Measurements from ENCODE around the gene LSG1.

DNA sequence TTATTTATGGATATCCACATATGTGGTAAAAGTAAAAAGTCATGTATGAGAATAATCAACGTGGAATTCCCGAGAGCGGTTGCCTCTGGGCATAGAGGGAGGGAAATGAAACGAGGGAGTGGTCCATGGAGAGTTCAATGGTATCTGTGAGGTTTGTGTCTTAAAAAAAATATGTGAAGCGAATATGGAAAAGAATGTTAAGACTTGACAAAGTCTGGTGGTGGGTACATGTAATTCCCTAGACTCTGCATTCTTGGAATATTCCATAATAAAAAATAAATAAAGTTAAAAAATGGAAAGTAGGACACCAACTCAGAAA lies 42.1 kb upstream of the LSG1 start:
- TF ChIP-seq ZBTB7A (CRISPR knock-in tag; IDR thresholded peaks at IDR 0.05) (no peak), POLR2AphosphoS5 (IDR thresholded peaks at IDR 0.05; ENCODE audit: low read depth, low read length) (no peak), EEA1 (CRISPR knock-in tag; IDR thresholded peaks at IDR 0.05; ENCODE audit: borderline replicate concordance) (no peak), NR1H2 (CRISPR knock-in tag; IDR thresholded peaks at IDR 0.05; ENCODE audit: borderline replicate concordance, low read depth) (no peak), TBX3 (IDR thresholded peaks at IDR 0.05; ENCODE audit: borderline replicate concordance) (no peak), CBFB (CRISPR knock-in tag; IDR thresholded peaks at IDR 0.05) (no peak)

Measured in HepG2 (cell line).